A204.1 (cell line): Measurements from ENCODE around the gene ATG5.
A peak's percentile ranks its signal among the peaks of the same experiment; 100 is the strongest.
"Not testable (repeated sequence)": the region's sequence is repeated elsewhere in the genome, so short reads cannot be mapped to it uniquely, and the experiment has no call there.

Source experiments
- FAIRE-seq: peaks from 2 replicates; lab custom pipeline; 2012; peaks lifted over from hg19 to GRCh38; lab: Jason Lieb, UNC

Gene ATG5

GRCh38 chr6:106309766-106310373 lies 15.7 kb downstream of the ATG5 start:
- FAIRE-seq, result no peak

GRCh38 chr6:106308985-106309384 lies 16.6 kb downstream of the ATG5 start:
- FAIRE-seq, result no peak

GRCh38 chr6:106305740-106306139 lies 19.8 kb downstream of the ATG5 start:
- no peak for FAIRE-seq

- peak; percentile 98 for FAIRE-seq
These were observed 24.6 kb downstream of the ATG5 start for GRCh38 chr6:106300944-106301343.

- no peak for FAIRE-seq
These were observed 25.4 kb downstream of the ATG5 start for GRCh38 chr6:106300020-106300780.

- FAIRE-seq, result no peak
These were observed 32.4 kb downstream of the ATG5 start for GRCh38 chr6:106293116-106293515.

GRCh38 chr6:106290954-106291353 lies 34.6 kb downstream of the ATG5 start:
- FAIRE-seq, result no peak

GRCh38 chr6:106290032-106290431 lies 35.5 kb downstream of the ATG5 start:
- FAIRE-seq, result no peak

- FAIRE-seq, result no peak
These were observed 38.3 kb downstream of the ATG5 start for GRCh38 chr6:106287215-106287614.

- no peak for FAIRE-seq
These were observed 38.8 kb downstream of the ATG5 start for GRCh38 chr6:106286746-106287145.

GRCh38 chr6:106283481-106283880 lies 42.1 kb downstream of the ATG5 start:
- FAIRE-seq, result no peak

GRCh38 chr6:106281661-106282060 lies 43.9 kb downstream of the ATG5 start:
- FAIRE-seq, result no peak

GRCh38 chr6:106281088-106281487 lies 44.5 kb downstream of the ATG5 start:
- FAIRE-seq, result no peak

- no peak for FAIRE-seq
These were observed 46.4 kb downstream of the ATG5 start for GRCh38 chr6:106279179-106279578.

GRCh38 chr6:106275692-106276091 lies 49.9 kb downstream of the ATG5 start:
- no peak for FAIRE-seq

- FAIRE-seq, result no peak
These were observed 52.5 kb downstream of the ATG5 start for GRCh38 chr6:106273087-106273486.

GRCh38 chr6:106272287-106272686 lies 53.3 kb downstream of the ATG5 start:
- FAIRE-seq, result no peak

GRCh38 chr6:106270414-106270813 lies 55.1 kb downstream of the ATG5 start:
- FAIRE-seq, result no peak

- FAIRE-seq, result not testable (repeated sequence)
These were observed 56.2 kb downstream of the ATG5 start for GRCh38 chr6:106269268-106269919.

- FAIRE-seq, result not testable (repeated sequence)
These were observed 57.1 kb downstream of the ATG5 start for GRCh38 chr6:106268500-106268899.

- FAIRE-seq, result not testable (repeated sequence)
These were observed 61.1 kb downstream of the ATG5 start for GRCh38 chr6:106264433-106264832.

GRCh38 chr6:106259748-106260147 lies 65.8 kb downstream of the ATG5 start:
- FAIRE-seq, result not testable (repeated sequence)

- FAIRE-seq, result no peak
These were observed 66.8 kb downstream of the ATG5 start for GRCh38 chr6:106258726-106259125.
